ENCODE results near the gene CEP104. TPM values are rescaled to one million over a fixed set of nuclear protein-coding genes. Genes with fewer than 3 reads are reported as not detected.

Gene CEP104
- polyA plus RNA-seq, 1 of the 3 experiments (the other 2 are of a cell fraction) = 19.2 TPM

DNA sequence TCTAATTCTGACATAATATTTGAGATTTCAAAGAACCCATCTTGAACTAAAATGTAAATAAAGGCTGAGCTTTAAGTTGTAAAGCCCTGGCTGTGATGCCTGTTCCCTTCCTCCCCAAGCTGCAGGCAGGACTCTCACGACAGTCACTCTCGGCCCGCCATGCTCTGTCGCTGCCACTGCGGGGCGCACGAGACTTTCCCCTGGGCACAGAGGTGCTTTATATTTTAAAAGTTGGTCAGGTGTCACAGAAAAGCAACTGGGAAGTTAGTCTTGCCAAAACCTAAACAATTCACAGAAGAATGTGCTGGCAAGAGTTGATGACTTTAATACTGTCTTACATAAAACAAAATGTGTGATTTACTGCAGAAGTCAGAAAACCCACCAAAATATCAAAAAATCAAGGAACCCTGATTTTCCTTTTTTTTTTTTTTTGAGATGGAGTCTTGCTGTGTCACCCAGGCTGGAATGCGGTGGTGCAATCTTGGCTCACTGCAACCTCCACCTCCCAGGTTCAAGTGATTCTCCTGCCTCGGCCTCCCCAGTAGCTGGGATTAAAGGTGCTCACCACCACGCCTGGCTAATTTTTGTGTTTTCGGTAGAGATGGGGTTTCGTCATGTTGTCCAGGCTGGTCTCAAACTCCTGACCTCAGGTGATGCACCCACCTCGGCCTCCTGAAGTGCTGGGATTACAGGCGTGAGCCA, 71.4 kb downstream of the CEP104 start:
- Histone ChIP-seq H3K4me2 (no peak overlapping the region), H3K79me2 (ENCODE audit: insufficient read depth) (peaks cover 35% of the 10 kb centered on the region; the same call in 1 of the 2 replicates), H3K9ac (no peak overlapping the region), H3K36me3 (replicated peaks in 1 of 2; ENCODE audit: control insufficient read depth in 1 of 2, insufficient read depth in 2 of 2, low read length in 1 of 2) (peaks cover 12 to 58% of the 10 kb centered on the region in 2 experiments), H3K27me3 (ENCODE audit: insufficient read depth) (no peaks in the 10 kb centered on the region), H3K9me3 (no peaks in the 10 kb centered on the region), H3K27ac (ENCODE audit: low read depth in 2 of 2, low read length in 1 of 2) (no peak overlapping the region), H3K9me2 (no peaks in the 10 kb centered on the region), H4K20me1 (ENCODE audit: insufficient read depth) (peaks cover 30% of the 10 kb centered on the region), H2AFZ (ENCODE audit: low read depth) (no peak overlapping the region), H3F3A (replicated peaks; ENCODE audit: insufficient read depth) (no peaks in the 10 kb centered on the region), H3K4me1 (ENCODE audit: control insufficient read depth in 1 of 2, insufficient read depth in 2 of 2, low read depth in 1 of 2, low read length in 1 of 2) (no peaks in the 10 kb centered on the region), H3K4me3 (ENCODE audit: low read depth in 2 of 2, low read length in 1 of 2) (no peak overlapping the region; a peak in 1 of 4 replicates)
- POLR2A ChIA-PET = no interaction called here
- CTCF ChIA-PET = interaction anchor here (0.6 to 2.9 kb wide), 4 partner anchors 10 to 117 kb away, joined by 3 to 13 read pairs (median 4); no protein-coding TSS in a partner anchor
- DNase-seq = peak; percentile 58
- WGBS (ENCODE audit: low lambda C conversion rate) = 92% methylated on average over 14 of the region's 14 CpGs
- no peak for TF ChIP-seq RFX5 (IDR thresholded peaks at IDR 0.05; ENCODE audit: low read length)
- TF ChIP-seq RAD21 (IDR thresholded peaks at IDR 0.05; ENCODE audit: low read length) = peak; percentile 29
- TF ChIP-seq, protein P1, sequence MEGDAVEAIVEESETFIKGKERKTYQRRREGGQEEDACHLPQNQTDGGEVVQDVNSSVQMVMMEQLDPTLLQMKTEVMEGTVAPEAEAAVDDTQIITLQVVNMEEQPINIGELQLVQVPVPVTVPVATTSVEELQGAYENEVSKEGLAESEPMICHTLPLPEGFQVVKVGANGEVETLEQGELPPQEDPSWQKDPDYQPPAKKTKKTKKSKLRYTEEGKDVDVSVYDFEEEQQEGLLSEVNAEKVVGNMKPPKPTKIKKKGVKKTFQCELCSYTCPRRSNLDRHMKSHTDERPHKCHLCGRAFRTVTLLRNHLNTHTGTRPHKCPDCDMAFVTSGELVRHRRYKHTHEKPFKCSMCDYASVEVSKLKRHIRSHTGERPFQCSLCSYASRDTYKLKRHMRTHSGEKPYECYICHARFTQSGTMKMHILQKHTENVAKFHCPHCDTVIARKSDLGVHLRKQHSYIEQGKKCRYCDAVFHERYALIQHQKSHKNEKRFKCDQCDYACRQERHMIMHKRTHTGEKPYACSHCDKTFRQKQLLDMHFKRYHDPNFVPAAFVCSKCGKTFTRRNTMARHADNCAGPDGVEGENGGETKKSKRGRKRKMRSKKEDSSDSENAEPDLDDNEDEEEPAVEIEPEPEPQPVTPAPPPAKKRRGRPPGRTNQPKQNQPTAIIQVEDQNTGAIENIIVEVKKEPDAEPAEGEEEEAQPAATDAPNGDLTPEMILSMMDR (IDR thresholded peaks at IDR 0.05) = peak; percentile 37
- TF ChIP-seq, protein P2, sequence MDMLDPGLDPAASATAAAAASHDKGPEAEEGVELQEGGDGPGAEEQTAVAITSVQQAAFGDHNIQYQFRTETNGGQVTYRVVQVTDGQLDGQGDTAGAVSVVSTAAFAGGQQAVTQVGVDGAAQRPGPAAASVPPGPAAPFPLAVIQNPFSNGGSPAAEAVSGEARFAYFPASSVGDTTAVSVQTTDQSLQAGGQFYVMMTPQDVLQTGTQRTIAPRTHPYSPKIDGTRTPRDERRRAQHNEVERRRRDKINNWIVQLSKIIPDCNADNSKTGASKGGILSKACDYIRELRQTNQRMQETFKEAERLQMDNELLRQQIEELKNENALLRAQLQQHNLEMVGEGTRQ (IDR thresholded peaks at IDR 0.05; ENCODE audit: borderline replicate concordance, low read depth, low read length) = no peak

DNA sequence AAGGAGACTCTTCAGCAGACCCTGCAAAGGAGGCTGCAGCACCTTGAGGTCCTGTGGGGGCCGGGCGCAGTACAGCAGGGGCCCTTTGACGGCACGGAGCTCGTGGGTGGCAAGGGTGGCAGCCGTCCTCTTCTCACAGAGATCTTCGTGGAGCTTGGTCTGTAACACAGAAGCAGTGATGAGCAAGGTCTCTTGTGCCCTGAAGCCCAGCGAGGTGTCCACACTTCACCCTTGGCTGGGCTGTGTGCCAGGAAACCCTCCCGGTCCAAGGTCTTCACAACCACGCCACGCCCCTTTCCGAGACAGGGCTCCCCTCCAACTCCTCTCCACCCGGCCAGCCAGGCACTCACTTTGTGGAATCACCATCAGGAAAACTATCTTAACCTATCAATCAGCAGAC, 72.0 kb downstream of the CEP104 start:
- TF ChIP-seq, protein P1 (IDR thresholded peaks at IDR 0.05) = no peak
- TF ChIP-seq TAF1 (IDR thresholded peaks at IDR 0.05; ENCODE audit: borderline replicate concordance, low read depth, low read length) = no peak
- no peaks in the 10 kb centered on the region for H3K27me3 ChIP-seq (ENCODE audit: insufficient read depth)
- no peaks in the 10 kb centered on the region for H3F3A ChIP-seq (replicated peaks; ENCODE audit: insufficient read depth)
- no peak overlapping the region for H3K4me3 ChIP-seq (ENCODE audit: low read depth in 2 of 2, low read length in 1 of 2)
- no peaks in the 10 kb centered on the region for H3K4me1 ChIP-seq (ENCODE audit: control insufficient read depth in 1 of 2, insufficient read depth in 2 of 2, low read depth in 1 of 2, low read length in 1 of 2)
- 76% methylated on average over 2 of the region's 13 CpGs for WGBS (ENCODE audit: low lambda C conversion rate)
- ChIA-PET CTCF (interaction anchor here (0.6 to 2.9 kb wide), 4 partner anchors 9 to 118 kb away, joined by 3 to 13 read pairs (median 4); no protein-coding TSS in a partner anchor), POLR2A (no interaction called here)
- peaks cover 30% of the 10 kb centered on the region; the same call in 1 of the 2 replicates for H3K79me2 ChIP-seq (ENCODE audit: insufficient read depth)
- no peak overlapping the region for H3K4me2 ChIP-seq
- H4K20me1 ChIP-seq (ENCODE audit: insufficient read depth) = peaks cover 25% of the 10 kb centered on the region
- peaks cover 12 to 62% of the 10 kb centered on the region in 2 experiments for H3K36me3 ChIP-seq (replicated peaks in 1 of 2; ENCODE audit: control insufficient read depth in 1 of 2, insufficient read depth in 2 of 2, low read length in 1 of 2)
- H3K27ac ChIP-seq (ENCODE audit: low read depth in 2 of 2, low read length in 1 of 2) = no peak overlapping the region
- no peaks in the 10 kb centered on the region for H3K9me3 ChIP-seq
- no peaks in the 10 kb centered on the region for H3K9me2 ChIP-seq
- H2AFZ ChIP-seq (ENCODE audit: low read depth) = no peak overlapping the region
- DNase-seq = no peak
- H3K9ac ChIP-seq = no peak overlapping the region

All from SK-N-SH (cell line).